Suppressor macrophage treated with lipopolysaccharide for 1 hour (primary cell): Measurements from ENCODE around the gene SORBS2.

Experiments
- DNase-seq, 3 donors: peaks; one replicate each; pipeline ENCODE4 v3.0.0-alpha.2; 2020 to 2022

The SORBS2 gene

GRCh38 chr4:185772391-185773093 lies 39.5 kb downstream of the SORBS2 start:
- no peak for DNase-seq

DNA sequence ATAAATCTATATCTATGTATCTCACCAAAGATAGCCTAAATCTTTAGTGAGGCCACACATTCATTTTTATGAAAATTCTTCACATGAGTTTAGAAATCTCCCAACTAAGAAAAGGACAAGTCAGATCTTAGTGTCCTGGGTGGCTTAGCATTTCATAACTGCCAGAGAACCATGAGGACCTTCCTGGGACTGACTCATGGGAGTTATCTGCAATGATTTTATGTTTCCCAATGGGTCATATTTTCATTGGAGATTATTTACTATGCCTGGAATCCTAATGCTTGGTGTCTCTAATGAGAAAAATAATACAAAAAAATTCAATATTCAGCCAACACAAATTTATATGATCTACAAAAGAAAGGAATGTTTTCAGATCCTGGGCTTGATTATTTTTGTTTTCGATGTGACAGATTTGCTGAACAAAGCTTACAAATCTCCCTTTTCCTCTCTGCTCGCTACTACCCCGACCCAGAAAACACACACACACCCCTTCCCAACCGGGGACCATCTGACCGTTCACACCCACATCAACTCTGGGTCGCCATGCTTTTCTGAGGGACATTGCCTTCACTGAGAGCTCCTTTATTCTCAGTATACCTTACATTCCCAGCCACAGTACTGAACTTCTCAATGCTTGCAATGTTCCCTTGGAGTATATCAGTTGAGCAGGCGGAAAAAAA lies 40.1 kb downstream of the SORBS2 start:
- peak in 1 of 3 donors; percentile 6 for DNase-seq

DNA sequence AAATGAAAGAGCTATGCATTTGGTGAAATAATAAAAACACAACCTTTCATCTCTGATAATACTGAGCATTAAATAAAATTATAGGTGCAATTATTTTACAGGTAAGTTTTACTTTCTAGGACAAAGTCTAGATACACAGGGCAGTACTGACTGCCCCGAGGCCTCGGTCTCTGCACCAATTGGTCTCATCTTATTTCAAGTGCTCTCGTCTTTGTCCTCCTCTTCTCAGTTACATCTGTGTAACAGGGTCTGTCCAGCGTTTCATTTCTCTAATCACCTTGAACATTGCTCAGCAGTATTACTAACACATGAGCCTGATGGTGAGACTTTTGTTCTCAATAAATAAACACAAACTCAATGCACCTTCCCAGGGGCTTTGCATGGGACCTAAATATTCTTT lies 44.5 kb downstream of the SORBS2 start:
- no peak for DNase-seq

DNA sequence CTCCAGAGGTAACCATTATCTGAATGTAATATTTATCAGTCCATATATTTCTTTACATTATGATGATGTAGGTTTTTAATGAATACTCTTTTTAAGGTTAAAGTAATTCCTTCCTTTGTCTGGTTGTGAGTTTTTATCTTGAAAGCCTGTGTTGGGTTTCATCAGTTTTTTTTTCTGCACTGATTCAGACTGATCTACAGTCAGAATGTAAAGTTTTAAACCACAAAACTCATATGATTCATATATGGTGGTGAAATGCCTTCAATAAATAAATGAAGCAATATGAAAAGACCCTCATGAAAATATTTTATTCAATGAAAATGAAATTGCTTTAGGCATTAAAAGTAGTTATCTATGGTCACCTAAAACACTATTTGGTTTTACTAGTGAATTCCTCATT lies 47.1 kb downstream of the SORBS2 start:
- no peak for DNase-seq

- no peak for DNase-seq
These were observed 50.4 kb downstream of the SORBS2 start for GRCh38 chr4:185761352-185762235.

GRCh38 chr4:185758807-185759206 lies 53.2 kb downstream of the SORBS2 start:
- peak in 1 of 3 donors; percentile 10 for DNase-seq

GRCh38 chr4:185755451-185755850 lies 56.5 kb downstream of the SORBS2 start:
- no peak for DNase-seq

DNA sequence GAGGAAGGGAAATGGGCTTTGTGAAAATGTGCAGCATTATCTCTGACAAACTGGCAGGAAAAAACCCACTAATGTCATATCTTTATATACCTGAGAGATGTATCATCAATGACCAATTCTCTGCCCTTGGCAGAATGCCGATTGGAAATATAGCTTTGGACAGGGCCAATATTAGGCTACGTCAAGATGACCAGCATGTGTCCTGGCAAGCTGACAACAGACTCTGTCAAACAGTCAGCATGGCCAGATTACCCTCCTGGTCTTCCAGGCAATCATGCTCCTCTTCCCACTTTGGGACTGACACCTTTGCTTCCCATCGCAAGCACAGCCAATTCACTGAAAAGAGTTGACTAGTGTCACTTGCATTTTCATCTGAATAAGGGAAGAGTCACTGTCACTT lies 57.0 kb downstream of the SORBS2 start:
- no peak for DNase-seq

DNA sequence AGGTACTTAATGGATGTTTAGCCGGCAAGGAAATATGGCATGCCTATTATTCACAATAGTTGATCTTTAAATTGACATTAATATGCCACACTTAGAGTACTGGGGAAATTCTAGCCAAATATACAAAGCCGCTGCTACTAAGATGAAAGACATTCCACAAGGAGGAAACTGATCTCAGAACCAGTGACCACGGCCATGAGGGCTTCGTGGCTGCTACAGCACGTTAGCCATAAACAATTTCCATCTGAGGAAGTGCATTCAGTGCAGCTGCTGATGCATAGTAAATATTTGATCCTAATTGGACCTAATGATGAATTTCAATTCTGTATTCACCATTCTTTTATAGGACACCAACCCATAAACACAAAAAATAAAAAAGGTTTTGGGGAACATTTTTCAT lies 59.1 kb downstream of the SORBS2 start:
- no peak for DNase-seq

DNA sequence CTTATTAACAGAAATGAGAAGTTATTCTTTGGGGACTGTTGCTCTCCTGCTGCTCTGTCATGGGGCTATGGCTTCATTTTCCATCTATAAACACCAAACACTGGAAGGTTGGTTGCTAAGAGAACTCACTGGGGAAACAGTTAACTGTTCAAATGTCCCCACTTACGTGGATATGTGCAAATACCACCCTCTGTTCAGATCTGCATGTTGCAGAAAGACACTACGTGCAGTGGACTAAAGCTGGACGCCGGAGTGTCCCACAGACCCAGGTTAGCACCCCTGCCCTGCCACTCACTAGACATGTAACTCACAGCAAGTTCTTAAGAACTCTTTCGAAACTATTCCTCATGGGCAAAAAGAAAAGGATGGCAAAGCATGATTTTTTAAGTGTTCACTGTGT lies 62.1 kb downstream of the SORBS2 start:
- no peak for DNase-seq

DNA sequence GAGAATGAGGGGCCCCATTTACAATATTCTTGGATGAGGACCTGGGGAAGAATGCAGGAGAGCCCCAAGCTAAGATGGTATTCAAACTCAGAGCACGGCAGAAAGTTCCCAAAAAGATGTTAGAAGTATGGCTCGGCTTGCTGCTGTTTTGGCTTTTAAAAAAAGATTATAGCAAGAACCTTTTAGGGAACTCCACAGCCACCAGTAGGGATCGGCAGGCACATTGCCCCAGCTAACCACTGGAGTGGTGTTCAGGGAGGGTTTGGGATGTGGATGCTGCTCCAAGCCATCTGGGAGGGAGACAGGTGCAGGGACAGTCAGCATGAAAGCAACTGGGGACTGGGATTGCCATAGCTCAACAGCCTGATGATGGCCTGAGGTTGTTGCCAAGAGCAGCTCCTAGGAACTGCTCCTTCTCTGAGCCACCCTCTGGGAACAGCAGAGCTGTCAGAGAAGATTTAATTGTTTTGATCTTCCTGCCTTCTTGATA lies 63.0 kb downstream of the SORBS2 start:
- DNase-seq, result no peak

- no peak for DNase-seq
These were observed 66.1 kb downstream of the SORBS2 start for GRCh38 chr4:185745891-185746290.

DNA sequence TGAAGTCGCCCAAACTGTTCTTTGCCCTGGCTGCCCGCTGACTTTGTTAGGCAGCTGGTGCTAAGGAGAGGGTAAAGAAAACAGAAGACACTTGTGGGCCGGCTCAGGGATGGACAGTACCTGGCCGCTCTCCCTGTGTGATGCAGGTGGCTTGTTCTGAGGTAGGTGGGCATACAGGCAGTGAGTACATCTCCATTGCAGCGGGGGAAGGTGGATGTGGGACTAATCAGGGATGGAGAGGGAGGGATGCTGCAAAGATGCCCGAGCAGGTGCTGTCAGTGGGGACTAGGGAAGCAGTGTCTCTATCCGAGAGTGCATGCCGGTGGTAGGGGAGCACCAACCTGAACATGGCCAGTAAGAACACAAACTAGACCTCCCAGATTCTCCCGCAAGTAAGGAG lies 67.0 kb downstream of the SORBS2 start:
- DNase-seq, result no peak

- DNase-seq, result no peak
These were observed 67.5 kb downstream of the SORBS2 start for GRCh38 chr4:185744488-185744862.

GRCh38 chr4:185743722-185744487 lies 68.1 kb downstream of the SORBS2 start:
- peak in 1 of 3 donors; percentile 28 for DNase-seq

DNA sequence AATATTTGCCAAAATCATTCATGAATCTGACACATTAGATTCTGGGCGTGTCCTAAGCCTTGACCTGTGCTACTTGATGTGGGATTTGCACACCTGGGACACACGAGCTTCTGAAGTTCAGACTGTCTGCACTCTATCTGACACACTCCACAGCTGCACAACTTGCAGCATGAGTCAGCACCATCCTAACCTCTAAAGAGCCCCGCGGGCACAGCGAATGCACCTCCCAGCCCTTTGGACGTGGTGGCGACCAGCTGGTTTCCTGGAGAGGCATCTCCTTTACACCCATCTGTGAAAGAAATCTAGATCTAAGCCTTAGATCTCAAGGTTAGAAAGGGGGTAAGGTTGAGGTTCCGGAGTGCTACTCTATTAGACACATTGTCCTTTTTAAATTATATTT lies 69.2 kb downstream of the SORBS2 start:
- no peak for DNase-seq

- DNase-seq, result no peak
These were observed 70.2 kb downstream of the SORBS2 start for GRCh38 chr4:185741795-185742194.

- DNase-seq, result peak in 1 of 3 donors; percentile 50
These were observed 71.5 kb downstream of the SORBS2 start for GRCh38 chr4:185740471-185740873.

DNA sequence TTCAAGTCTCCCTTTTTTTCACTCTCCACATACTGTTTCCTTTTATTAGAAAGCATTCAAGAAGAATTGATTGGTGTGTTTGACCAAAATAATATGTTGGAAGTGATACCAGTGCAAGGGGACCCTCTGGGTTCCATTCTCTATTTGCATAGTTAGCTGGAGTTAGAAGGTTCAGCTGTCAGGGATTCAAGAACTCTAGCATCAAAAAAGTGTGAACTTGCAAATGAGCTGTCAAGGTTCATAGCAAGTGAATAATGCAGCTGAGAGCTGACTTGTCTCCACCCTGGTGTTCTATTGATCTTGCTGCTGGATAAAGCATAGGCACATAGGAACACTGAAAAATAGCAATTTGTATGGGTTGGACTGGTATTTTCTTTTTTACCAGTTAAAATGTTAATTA lies 73.2 kb downstream of the SORBS2 start:
- DNase-seq, result no peak

DNA sequence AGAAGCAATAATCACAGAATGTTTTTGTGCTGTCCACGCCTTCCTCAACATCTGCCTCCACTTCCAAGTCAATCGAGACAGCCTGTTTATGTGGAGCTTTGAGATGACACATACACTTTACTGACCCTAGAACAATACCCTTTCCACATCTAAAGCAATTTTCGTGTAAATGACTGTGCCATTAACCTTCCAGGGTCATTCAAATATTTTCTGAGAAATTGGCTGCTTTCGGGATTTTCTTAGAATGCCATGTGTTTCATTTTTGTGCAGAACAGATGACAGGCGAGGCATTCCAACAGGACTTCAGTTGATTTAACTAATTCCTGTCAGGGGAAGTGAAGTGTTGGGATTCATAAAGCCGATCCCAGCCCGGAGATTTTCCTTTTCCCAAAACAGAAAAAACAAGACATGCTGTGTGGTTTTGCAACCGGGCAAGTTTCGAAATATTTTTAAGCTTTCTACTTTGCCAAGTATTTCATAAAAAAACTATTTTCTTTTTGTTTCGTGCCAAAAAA lies 73.9 kb downstream of the SORBS2 start:
- DNase-seq, result peak in 1 of 3 donors; percentile 64

GRCh38 chr4:185737489-185738037 lies 74.4 kb downstream of the SORBS2 start:
- DNase-seq, result no peak

DNA sequence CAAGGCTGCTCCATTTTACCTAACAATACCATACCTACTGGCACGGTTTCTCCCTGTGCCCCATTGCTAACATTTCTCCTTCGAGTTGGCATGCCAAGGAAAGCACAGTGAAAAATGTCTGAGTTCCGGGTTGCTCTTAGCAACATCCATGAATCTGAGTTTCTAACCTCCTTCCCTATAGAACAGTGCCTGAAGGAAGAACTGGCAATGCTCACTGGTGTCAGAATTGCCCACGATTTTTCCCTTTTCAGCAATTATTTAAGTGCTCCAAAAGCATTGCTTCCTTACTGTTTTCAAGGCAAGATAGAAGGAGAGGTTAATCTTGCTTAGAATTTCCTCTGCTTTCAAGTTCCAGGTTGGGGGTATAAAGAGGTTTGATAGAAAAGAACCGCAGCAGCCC lies 75.1 kb downstream of the SORBS2 start:
- no peak for DNase-seq
